ENCODE data around the gene PYROXD2. TPM values are rescaled to one million over a fixed set of nuclear protein-coding genes. Genes with fewer than 3 reads are reported as not detected.

PYROXD2 gene
- total RNA-seq, 1 experiment from 2014 or later = 8.1 TPM

DNA sequence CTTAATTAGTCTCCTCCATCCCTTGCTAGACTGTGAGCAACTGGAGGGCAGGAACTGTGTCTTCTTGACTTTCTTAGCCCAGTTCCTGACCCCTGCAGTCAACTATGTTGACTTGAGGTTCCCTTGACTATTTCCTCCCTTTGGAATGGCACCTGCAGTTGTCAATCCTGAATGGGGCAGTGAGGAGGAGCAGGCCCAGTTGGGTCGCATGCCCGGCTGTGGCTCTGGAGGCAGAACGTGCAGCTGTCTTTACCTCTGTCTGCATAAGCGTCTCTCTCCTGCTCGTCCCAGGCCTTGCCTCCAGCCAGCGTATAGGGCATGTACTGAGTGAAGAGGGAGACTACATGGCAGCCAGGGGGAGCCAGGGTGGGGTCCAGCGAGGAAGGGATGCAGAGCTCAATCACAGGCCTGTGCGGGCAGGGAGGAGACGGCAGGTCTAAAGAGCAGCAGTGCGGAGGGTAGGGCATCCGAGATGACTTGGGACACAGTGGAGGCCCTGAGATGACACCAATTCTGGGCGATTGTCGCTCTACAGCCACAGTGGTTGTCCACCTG lies 26.8 kb downstream of the PYROXD2 start:
- TF ChIP-seq TEAD1 (CRISPR knock-in tag; IDR thresholded peaks at IDR 0.05) = no peak
- TF ChIP-seq, protein P1, sequence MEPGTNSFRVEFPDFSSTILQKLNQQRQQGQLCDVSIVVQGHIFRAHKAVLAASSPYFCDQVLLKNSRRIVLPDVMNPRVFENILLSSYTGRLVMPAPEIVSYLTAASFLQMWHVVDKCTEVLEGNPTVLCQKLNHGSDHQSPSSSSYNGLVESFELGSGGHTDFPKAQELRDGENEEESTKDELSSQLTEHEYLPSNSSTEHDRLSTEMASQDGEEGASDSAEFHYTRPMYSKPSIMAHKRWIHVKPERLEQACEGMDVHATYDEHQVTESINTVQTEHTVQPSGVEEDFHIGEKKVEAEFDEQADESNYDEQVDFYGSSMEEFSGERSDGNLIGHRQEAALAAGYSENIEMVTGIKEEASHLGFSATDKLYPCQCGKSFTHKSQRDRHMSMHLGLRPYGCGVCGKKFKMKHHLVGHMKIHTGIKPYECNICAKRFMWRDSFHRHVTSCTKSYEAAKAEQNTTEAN (CRISPR knock-in tag; IDR thresholded peaks at IDR 0.05) = no peak
- TF ChIP-seq ELF4 (CRISPR knock-in tag; IDR thresholded peaks at IDR 0.05; ENCODE audit: low read depth) = no peak
- TF ChIP-seq KAT7 (CRISPR knock-in tag; IDR thresholded peaks at IDR 0.05; ENCODE audit: borderline replicate concordance) = no peak
- TF ChIP-seq, protein P2, sequence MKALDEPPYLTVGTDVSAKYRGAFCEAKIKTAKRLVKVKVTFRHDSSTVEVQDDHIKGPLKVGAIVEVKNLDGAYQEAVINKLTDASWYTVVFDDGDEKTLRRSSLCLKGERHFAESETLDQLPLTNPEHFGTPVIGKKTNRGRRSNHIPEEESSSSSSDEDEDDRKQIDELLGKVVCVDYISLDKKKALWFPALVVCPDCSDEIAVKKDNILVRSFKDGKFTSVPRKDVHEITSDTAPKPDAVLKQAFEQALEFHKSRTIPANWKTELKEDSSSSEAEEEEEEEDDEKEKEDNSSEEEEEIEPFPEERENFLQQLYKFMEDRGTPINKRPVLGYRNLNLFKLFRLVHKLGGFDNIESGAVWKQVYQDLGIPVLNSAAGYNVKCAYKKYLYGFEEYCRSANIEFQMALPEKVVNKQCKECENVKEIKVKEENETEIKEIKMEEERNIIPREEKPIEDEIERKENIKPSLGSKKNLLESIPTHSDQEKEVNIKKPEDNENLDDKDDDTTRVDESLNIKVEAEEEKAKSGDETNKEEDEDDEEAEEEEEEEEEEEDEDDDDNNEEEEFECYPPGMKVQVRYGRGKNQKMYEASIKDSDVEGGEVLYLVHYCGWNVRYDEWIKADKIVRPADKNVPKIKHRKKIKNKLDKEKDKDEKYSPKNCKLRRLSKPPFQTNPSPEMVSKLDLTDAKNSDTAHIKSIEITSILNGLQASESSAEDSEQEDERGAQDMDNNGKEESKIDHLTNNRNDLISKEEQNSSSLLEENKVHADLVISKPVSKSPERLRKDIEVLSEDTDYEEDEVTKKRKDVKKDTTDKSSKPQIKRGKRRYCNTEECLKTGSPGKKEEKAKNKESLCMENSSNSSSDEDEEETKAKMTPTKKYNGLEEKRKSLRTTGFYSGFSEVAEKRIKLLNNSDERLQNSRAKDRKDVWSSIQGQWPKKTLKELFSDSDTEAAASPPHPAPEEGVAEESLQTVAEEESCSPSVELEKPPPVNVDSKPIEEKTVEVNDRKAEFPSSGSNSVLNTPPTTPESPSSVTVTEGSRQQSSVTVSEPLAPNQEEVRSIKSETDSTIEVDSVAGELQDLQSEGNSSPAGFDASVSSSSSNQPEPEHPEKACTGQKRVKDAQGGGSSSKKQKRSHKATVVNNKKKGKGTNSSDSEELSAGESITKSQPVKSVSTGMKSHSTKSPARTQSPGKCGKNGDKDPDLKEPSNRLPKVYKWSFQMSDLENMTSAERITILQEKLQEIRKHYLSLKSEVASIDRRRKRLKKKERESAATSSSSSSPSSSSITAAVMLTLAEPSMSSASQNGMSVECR (CRISPR knock-in tag; IDR thresholded peaks at IDR 0.05; ENCODE audit: borderline replicate concordance) = no peak
- TF ChIP-seq, protein P3, sequence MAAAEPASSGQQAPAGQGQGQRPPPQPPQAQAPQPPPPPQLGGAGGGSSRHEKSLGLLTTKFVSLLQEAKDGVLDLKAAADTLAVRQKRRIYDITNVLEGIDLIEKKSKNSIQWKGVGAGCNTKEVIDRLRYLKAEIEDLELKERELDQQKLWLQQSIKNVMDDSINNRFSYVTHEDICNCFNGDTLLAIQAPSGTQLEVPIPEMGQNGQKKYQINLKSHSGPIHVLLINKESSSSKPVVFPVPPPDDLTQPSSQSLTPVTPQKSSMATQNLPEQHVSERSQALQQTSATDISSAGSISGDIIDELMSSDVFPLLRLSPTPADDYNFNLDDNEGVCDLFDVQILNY (CRISPR knock-in tag; IDR thresholded peaks at IDR 0.05) = no peak
- TF ChIP-seq MXD4 (CRISPR knock-in tag; IDR thresholded peaks at IDR 0.05; ENCODE audit: borderline replicate concordance) = no peak
- TF ChIP-seq, protein P4, sequence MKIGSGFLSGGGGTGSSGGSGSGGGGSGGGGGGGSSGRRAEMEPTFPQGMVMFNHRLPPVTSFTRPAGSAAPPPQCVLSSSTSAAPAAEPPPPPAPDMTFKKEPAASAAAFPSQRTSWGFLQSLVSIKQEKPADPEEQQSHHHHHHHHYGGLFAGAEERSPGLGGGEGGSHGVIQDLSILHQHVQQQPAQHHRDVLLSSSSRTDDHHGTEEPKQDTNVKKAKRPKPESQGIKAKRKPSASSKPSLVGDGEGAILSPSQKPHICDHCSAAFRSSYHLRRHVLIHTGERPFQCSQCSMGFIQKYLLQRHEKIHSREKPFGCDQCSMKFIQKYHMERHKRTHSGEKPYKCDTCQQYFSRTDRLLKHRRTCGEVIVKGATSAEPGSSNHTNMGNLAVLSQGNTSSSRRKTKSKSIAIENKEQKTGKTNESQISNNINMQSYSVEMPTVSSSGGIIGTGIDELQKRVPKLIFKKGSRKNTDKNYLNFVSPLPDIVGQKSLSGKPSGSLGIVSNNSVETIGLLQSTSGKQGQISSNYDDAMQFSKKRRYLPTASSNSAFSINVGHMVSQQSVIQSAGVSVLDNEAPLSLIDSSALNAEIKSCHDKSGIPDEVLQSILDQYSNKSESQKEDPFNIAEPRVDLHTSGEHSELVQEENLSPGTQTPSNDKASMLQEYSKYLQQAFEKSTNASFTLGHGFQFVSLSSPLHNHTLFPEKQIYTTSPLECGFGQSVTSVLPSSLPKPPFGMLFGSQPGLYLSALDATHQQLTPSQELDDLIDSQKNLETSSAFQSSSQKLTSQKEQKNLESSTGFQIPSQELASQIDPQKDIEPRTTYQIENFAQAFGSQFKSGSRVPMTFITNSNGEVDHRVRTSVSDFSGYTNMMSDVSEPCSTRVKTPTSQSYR (CRISPR knock-in tag; IDR thresholded peaks at IDR 0.05) = no peak
- TF ChIP-seq, protein P5, sequence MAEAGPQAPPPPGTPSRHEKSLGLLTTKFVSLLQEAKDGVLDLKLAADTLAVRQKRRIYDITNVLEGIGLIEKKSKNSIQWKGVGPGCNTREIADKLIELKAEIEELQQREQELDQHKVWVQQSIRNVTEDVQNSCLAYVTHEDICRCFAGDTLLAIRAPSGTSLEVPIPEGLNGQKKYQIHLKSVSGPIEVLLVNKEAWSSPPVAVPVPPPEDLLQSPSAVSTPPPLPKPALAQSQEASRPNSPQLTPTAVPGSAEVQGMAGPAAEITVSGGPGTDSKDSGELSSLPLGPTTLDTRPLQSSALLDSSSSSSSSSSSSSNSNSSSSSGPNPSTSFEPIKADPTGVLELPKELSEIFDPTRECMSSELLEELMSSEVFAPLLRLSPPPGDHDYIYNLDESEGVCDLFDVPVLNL (CRISPR knock-in tag; IDR thresholded peaks at IDR 0.05; ENCODE audit: borderline replicate concordance, low read depth) = no peak
- no peak for TF ChIP-seq NFYB (CRISPR knock-in tag; conservative IDR thresholded peaks at IDR 0.05; ENCODE audit: low read depth)
- TF ChIP-seq ESRRA (CRISPR knock-in tag; IDR thresholded peaks at IDR 0.05; ENCODE audit: borderline replicate concordance) = no peak
- TF ChIP-seq, protein P6, sequence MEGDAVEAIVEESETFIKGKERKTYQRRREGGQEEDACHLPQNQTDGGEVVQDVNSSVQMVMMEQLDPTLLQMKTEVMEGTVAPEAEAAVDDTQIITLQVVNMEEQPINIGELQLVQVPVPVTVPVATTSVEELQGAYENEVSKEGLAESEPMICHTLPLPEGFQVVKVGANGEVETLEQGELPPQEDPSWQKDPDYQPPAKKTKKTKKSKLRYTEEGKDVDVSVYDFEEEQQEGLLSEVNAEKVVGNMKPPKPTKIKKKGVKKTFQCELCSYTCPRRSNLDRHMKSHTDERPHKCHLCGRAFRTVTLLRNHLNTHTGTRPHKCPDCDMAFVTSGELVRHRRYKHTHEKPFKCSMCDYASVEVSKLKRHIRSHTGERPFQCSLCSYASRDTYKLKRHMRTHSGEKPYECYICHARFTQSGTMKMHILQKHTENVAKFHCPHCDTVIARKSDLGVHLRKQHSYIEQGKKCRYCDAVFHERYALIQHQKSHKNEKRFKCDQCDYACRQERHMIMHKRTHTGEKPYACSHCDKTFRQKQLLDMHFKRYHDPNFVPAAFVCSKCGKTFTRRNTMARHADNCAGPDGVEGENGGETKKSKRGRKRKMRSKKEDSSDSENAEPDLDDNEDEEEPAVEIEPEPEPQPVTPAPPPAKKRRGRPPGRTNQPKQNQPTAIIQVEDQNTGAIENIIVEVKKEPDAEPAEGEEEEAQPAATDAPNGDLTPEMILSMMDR (IDR thresholded peaks at IDR 0.05) = no peak
- Mint-ChIP-seq H3K4me1 (peaks cover 3% of the 10 kb centered on the region; the same call in 1 of the 2 replicates), H3K9me3 (no peaks in the 10 kb centered on the region), H3K27me3 (ENCODE audit: low read depth) (no peaks in the 10 kb centered on the region), H3K4me3 (no peak overlapping the region), H3K36me3 (peaks cover 5% of the 10 kb centered on the region; the same call in 1 of the 2 replicates), H3K27ac (peak overlapping the region; percentile 86)
- ChIA-PET POLR2A (interaction anchor here (0.5 kb wide), 1 partner anchor 796 kb away, joined by 5 read pairs; no protein-coding TSS in a partner anchor), CTCF (interaction anchor here (0.6 to 2.0 kb wide), 12 partner anchors 14 to 80 kb away, joined by 3 to 11 read pairs (median 4); partner anchors contain the start of gene PYROXD2)
- ATAC-seq (peak; percentile 91), DNase-seq (ENCODE audit: low spot score) (peak; percentile 30)

Data from WTC11 (cell line).